SK-N-SH treated with all-trans-retinoic acid at 6 μM for 48 hours (cell line): Measurements from ENCODE around the gene GID8.

ENCODE experiments used
- ATAC-seq: fragments of 200-7000 bp; cut with Tn5 transposase; 3 replicates; pipeline ENCODE4 v1.9.1; 2020; ENCODE audit warnings: mild to moderate bottlenecking, moderate library complexity
- ARNTL ChIP-seq: fragments of 450-650 bp; formaldehyde crosslinking; IDR thresholded peaks from 2 replicates; pipeline ENCODE4 v1.5.0; 2020; ENCODE audit warnings: low read depth, mild to moderate bottlenecking, moderate library complexity, borderline replicate concordance
- BACH2 ChIP-seq: fragments of 250-450 bp; sonication (Bioruptor Pico); IDR thresholded peaks from 2 replicates; pipeline ENCODE4 v1.9.0; 2021; ENCODE audit warnings: mild to moderate bottlenecking, borderline replicate concordance
- CREB5 ChIP-seq: fragments of 250-450 bp; sonication (Bioruptor Pico); IDR thresholded peaks from 2 replicates; pipeline ENCODE4 v1.5.1; 2020; ENCODE audit warnings: low read depth, mild to moderate bottlenecking, moderate library complexity
- CSDC2 ChIP-seq: fragments of 250-450 bp; sonication (Bioruptor Pico); IDR thresholded peaks from 2 replicates; pipeline ENCODE4 v1.5.0; 2020; ENCODE audit warnings: mild to moderate bottlenecking, moderate library complexity
- CSRNP3 ChIP-seq: fragments of 250-450 bp; sonication (Bioruptor Pico); IDR thresholded peaks from 2 replicates; pipeline ENCODE4 v1.5.1; 2021; ENCODE audit warnings: mild to moderate bottlenecking, moderate library complexity
- ESRRG ChIP-seq: fragments of 250-450 bp; sonication (Bioruptor Pico); IDR thresholded peaks from 2 replicates; pipeline ENCODE4 v1.6.1; 2021; ENCODE audit warnings: mild to moderate bottlenecking
- GLIS3 ChIP-seq: fragments of 250-450 bp; sonication (Bioruptor Pico); IDR thresholded peaks from 2 replicates; pipeline ENCODE4 v1.5.0; 2020; ENCODE audit warnings: mild to moderate bottlenecking, moderate library complexity
- ISL1 ChIP-seq: fragments of 250-450 bp; sonication (Bioruptor Pico); IDR thresholded peaks from 2 replicates; pipeline ENCODE4 v2.1.2; 2022; ENCODE audit warnings: mild to moderate bottlenecking, moderate library complexity
- OSR1 ChIP-seq: fragments of 250-450 bp; sonication (Bioruptor Pico); IDR thresholded peaks from 2 replicates; pipeline ENCODE4 v1.8.0; 2022; ENCODE audit warnings: moderate library complexity, mild to moderate bottlenecking, inconsistent platforms
- POU6F1 ChIP-seq: fragments of 250-450 bp; sonication (Bioruptor Pico); IDR thresholded peaks from 2 replicates; pipeline ENCODE4 v1.8.0; 2021; ENCODE audit warnings: low read depth, mild to moderate bottlenecking, moderate library complexity, borderline replicate concordance
- PPARA ChIP-seq: fragments of 250-450 bp; sonication (Bioruptor Pico); IDR thresholded peaks from 2 replicates; pipeline ENCODE4 v1.5.0; 2020; ENCODE audit warnings: mild to moderate bottlenecking, borderline replicate concordance
- RARB ChIP-seq: fragments of 250-450 bp; sonication (Bioruptor Pico); IDR thresholded peaks from 2 replicates; pipeline ENCODE4 v1.8.0; 2021; ENCODE audit warnings: mild to moderate bottlenecking, moderate library complexity
- SNAI2 ChIP-seq: fragments of 250-450 bp; sonication (Bioruptor Pico); IDR thresholded peaks from 2 replicates; pipeline ENCODE4 v1.5.0; 2020; ENCODE audit warnings: mild to moderate bottlenecking, moderate library complexity
- TCF4 ChIP-seq: fragments of 250-450 bp; sonication (Bioruptor Pico); IDR thresholded peaks from 2 replicates; pipeline ENCODE4 v1.8.0; 2021; ENCODE audit warnings: mild to moderate bottlenecking, moderate library complexity, borderline replicate concordance
- TOX ChIP-seq: fragments of 250-450 bp; sonication (Bioruptor Pico); IDR thresholded peaks from 2 replicates; pipeline ENCODE4 v1.8.0; 2021; ENCODE audit warnings: mild to moderate bottlenecking, moderate library complexity, borderline replicate concordance
- TSHZ2 ChIP-seq: fragments of 250-450 bp; sonication (Bioruptor Pico); IDR thresholded peaks from 2 replicates; pipeline ENCODE4 v1.5.0; 2020; ENCODE audit warnings: mild to moderate bottlenecking, moderate library complexity
- ZC3H10 ChIP-seq: fragments of 250-450 bp; sonication (Bioruptor Pico); IDR thresholded peaks from 2 replicates; pipeline ENCODE4 v1.5.1; 2021; ENCODE audit warnings: mild to moderate bottlenecking, moderate library complexity
- ZFP3 ChIP-seq: fragments of 250-450 bp; sonication (Bioruptor Pico); IDR thresholded peaks from 2 replicates; pipeline ENCODE4 v1.5.0; 2020; ENCODE audit warnings: mild to moderate bottlenecking, moderate library complexity
- ZFP30 ChIP-seq: fragments of 450-650 bp; formaldehyde crosslinking; IDR thresholded peaks from 2 replicates; pipeline ENCODE4 v1.5.0; 2022; ENCODE audit warnings: mild to moderate bottlenecking, moderate library complexity
- ZNF565 ChIP-seq: fragments of 450-650 bp; formaldehyde crosslinking; conservative IDR thresholded peaks from 2 replicates; pipeline ENCODE4 v1.5.0; 2020; ENCODE audit warnings: low read depth, mild to moderate bottlenecking, moderate library complexity
- ZNF70 ChIP-seq: fragments of 450-650 bp; formaldehyde crosslinking; IDR thresholded peaks from 2 replicates; pipeline ENCODE4 v1.5.0; 2020; ENCODE audit warnings: mild to moderate bottlenecking, moderate library complexity

The GID8 gene

GRCh38 chr20:62993856-62994494 is 56.0 kb downstream of the GID8 start:
- TF ChIP-seq PPARA (CRISPR knock-in tag) (no peak), CSRNP3 (CRISPR knock-in tag) (no peak)
- no peak for ATAC-seq

GRCh38 chr20:62994869-62995281 is 56.9 kb downstream of the GID8 start:
- TF ChIP-seq ARNTL (CRISPR knock-in tag) (no peak), TSHZ2 (no peak), BACH2 (CRISPR knock-in tag) (no peak), POU6F1 (CRISPR knock-in tag) (no peak), ISL1 (CRISPR knock-in tag) (no peak), CREB5 (no peak), CSRNP3 (CRISPR knock-in tag) (no peak), TCF4 (no peak), TOX (CRISPR knock-in tag) (no peak), ESRRG (no peak), CSDC2 (CRISPR knock-in tag) (no peak)
- TF ChIP-seq, all 23 proteins: peak for 0
- ATAC-seq, result no peak

GRCh38 chr20:62995481-62995880 is 57.5 kb downstream of the GID8 start:
- no peak for ATAC-seq
- no peak for TF ChIP-seq POU6F1 (CRISPR knock-in tag)
- TF ChIP-seq ZNF70 (CRISPR knock-in tag), result no peak
- TF ChIP-seq ZFP3 (CRISPR knock-in tag), result no peak
- no peak for TF ChIP-seq CSRNP3 (CRISPR knock-in tag)
- TF ChIP-seq BACH2 (CRISPR knock-in tag), result no peak
- TF ChIP-seq OSR1 (CRISPR knock-in tag), result no peak
- TF ChIP-seq ZFP30, result no peak
- no peak for TF ChIP-seq ZNF565 (CRISPR knock-in tag)
- no peak for TF ChIP-seq GLIS3 (CRISPR knock-in tag)
- TF ChIP-seq TCF4, result no peak
- TF ChIP-seq TSHZ2, result no peak
- TF ChIP-seq RARB (CRISPR knock-in tag), result no peak
- TF ChIP-seq ARNTL (CRISPR knock-in tag), result no peak
- TF ChIP-seq SNAI2, result no peak
- no peak for TF ChIP-seq ZC3H10
